ENCODE results near the gene ERGIC1. TPM values are rescaled to one million over a fixed set of nuclear protein-coding genes. Genes with fewer than 3 reads are reported as not detected.

ERGIC1 gene
- total and polyA plus RNA-seq, 2 of the 13 experiments (the other 11 are each of a cell fraction or from before 2014, with no cell fraction given) = 78.5 to 184 TPM

- ChIA-PET CTCF (ENCODE audit: low intra/inter-chr PET ratio, low total read pairs) (no interaction called here), POLR2A (no interaction called here)
- in situ Hi-C loops (cut with HindIII; ENCODE audit: extremely low pct_ligation_motif_present, low pct_unique_long_range_greater_than_20kb) (no loop called here), intact Hi-C loops (cut with micrococcal nuclease; ENCODE audit: unreplicated experiment) (no loop called here)
- no peak for FAIRE-seq
- Histone ChIP-seq H4K20me1 (ENCODE audit: insufficient read depth, low read length) (no peaks in the 10 kb centered on the region; the same call in none of the 2 replicates), H3K4me2 (ENCODE audit: low read depth, low read length) (no peak overlapping the region), H3K27ac (ENCODE audit: extremely low read length, insufficient read depth, low read length) (no peak overlapping the region), H2AFZ (ENCODE audit: low read length) (no peak overlapping the region), H3K79me2 (ENCODE audit: insufficient read depth, low read length) (peaks cover 49% of the 10 kb centered on the region), H3K36me3 (replicated peaks in 1 of 2; ENCODE audit: control insufficient read depth in 1 of 2, insufficient read depth in 2 of 2, low read length in 2 of 2) (peaks cover 0 to 10% of the 10 kb centered on the region in 2 experiments; a peak in 3 of 5 replicates), H3K9me3 (ENCODE audit: low read length) (no peaks in the 10 kb centered on the region), H3K4me3 (replicated peaks in 1 of 3; ENCODE audit: insufficient read depth in 1 of 3, low read depth in 2 of 3, low read length in 3 of 3) (no peak overlapping the region), H3K27me3 (ENCODE audit: control insufficient read depth in 1 of 2, insufficient read depth in 2 of 2, low read length in 2 of 2) (no peaks in the 10 kb centered on the region), H3K9ac (ENCODE audit: insufficient read depth, low read depth, low read length) (no peak overlapping the region), H3K4me1 (ENCODE audit: insufficient read depth, low read length) (peaks cover 88% of the 10 kb centered on the region)
- TF ChIP-seq ZFY (CRISPR knock-in tag; IDR thresholded peaks at IDR 0.05) (no peak), ZBTB8A (CRISPR knock-in tag; IDR thresholded peaks at IDR 0.05; ENCODE audit: borderline replicate concordance, low read depth) (no peak), DMAP1 (CRISPR knock-in tag; IDR thresholded peaks at IDR 0.05) (no peak)
- no peak for DNase-seq (ENCODE audit: low spot score)
- no peak for ATAC-seq
- 99% methylated on average over 7 of the region's 7 CpGs for WGBS (ENCODE audit: low lambda C conversion rate)
- BruUV-seq (replicated peaks) = no TSS peak
Observed at GRCh38 chr5:172864747-172865146, 30.7 kb downstream of the ERGIC1 start.

DNA sequence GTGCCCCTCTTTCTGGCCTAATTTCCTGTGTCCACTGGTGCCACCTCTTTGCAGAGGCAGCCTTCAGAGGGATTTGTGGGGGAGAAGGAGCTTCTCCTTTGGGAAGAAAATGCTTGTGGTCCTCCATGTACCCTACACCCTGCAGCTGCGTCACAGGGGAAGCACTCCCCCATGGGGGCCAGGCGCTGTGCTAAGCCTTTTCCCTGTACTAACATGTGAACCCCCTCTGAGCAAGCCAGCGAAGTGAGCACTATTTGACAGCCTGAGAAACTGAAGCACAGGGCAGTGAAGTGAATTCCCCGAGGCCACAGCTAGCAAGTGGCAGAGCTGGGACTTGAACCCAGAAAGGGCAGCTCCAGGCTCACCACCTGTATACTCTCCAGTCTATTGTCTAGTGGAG is 32.3 kb downstream of the ERGIC1 start:
- CTCF ChIA-PET (ENCODE audit: low intra/inter-chr PET ratio, low total read pairs) = no interaction called here
- POLR2A ChIA-PET = no interaction called here

More for the DNA sequence above, 32.3 kb downstream of the ERGIC1 start:
- H3K27me3 ChIP-seq (ENCODE audit: control insufficient read depth in 1 of 2, insufficient read depth in 2 of 2, low read length in 2 of 2) = no peaks in the 10 kb centered on the region
- peaks cover 84% of the 10 kb centered on the region for H3K4me1 ChIP-seq (ENCODE audit: insufficient read depth, low read length)
- DNase-seq (ENCODE audit: low spot score) (no peak), ATAC-seq (no peak), FAIRE-seq (no peak)
- H4K20me1 ChIP-seq (ENCODE audit: insufficient read depth, low read length) = no peaks in the 10 kb centered on the region; the same call in none of the 2 replicates
- H3K9me3 ChIP-seq (ENCODE audit: low read length) = no peaks in the 10 kb centered on the region
- BruUV-seq (replicated peaks) = no TSS peak
- no peak overlapping the region for H3K27ac ChIP-seq (ENCODE audit: extremely low read length, insufficient read depth, low read length)
- in situ Hi-C loops (cut with HindIII; ENCODE audit: extremely low pct_ligation_motif_present, low pct_unique_long_range_greater_than_20kb) (no loop called here), intact Hi-C loops (cut with micrococcal nuclease; ENCODE audit: unreplicated experiment) (no loop called here)
- no peak overlapping the region for H3K9ac ChIP-seq (ENCODE audit: insufficient read depth, low read depth, low read length)
- H2AFZ ChIP-seq (ENCODE audit: low read length) = no peak overlapping the region
- WGBS (ENCODE audit: low lambda C conversion rate) = 92% methylated on average over 4 of the region's 4 CpGs
- no peak overlapping the region for H3K4me3 ChIP-seq (replicated peaks in 1 of 3; ENCODE audit: insufficient read depth in 1 of 3, low read depth in 2 of 3, low read length in 3 of 3)
- no peak overlapping the region for H3K4me2 ChIP-seq (ENCODE audit: low read depth, low read length)
- peaks cover 47% of the 10 kb centered on the region for H3K79me2 ChIP-seq (ENCODE audit: insufficient read depth, low read length)
- no peak for TF ChIP-seq ATF1 (CRISPR knock-in tag; IDR thresholded peaks at IDR 0.05)
- no peak for TF ChIP-seq SMAD3 (CRISPR knock-in tag; IDR thresholded peaks at IDR 0.05)
- TF ChIP-seq ATF7 (IDR thresholded peaks at IDR 0.05) = no peak
- TF ChIP-seq ATF7 (CRISPR knock-in tag; IDR thresholded peaks at IDR 0.05) = no peak
- TF ChIP-seq ZNF564 (CRISPR knock-in tag; IDR thresholded peaks at IDR 0.05) = no peak
- no peak for TF ChIP-seq ZNF572 (CRISPR knock-in tag; IDR thresholded peaks at IDR 0.05)
- no peak for TF ChIP-seq FOXA3 (CRISPR knock-in tag; IDR thresholded peaks at IDR 0.05)
- TF ChIP-seq ZHX1 (CRISPR knock-in tag; IDR thresholded peaks at IDR 0.05; ENCODE audit: low read depth) = no peak
- no peak for TF ChIP-seq RORA (CRISPR knock-in tag; IDR thresholded peaks at IDR 0.05)
- TF ChIP-seq ZNF576 (CRISPR knock-in tag; IDR thresholded peaks at IDR 0.05) = no peak
- peaks cover 0 to 13% of the 10 kb centered on the region in 2 experiments; a peak in 2 of 5 replicates for H3K36me3 ChIP-seq (replicated peaks in 1 of 2; ENCODE audit: control insufficient read depth in 1 of 2, insufficient read depth in 2 of 2, low read length in 2 of 2)
